ENCODE results near the gene GCNT4.

GCNT4 gene

GRCh38 chr5:75016896-75017295, 35.5 kb downstream of the GCNT4 start:
- Histone ChIP-seq H3K4me3 (ENCODE audit: low read depth, low read length, poor library complexity, severe bottlenecking) (no peak overlapping the region), H3K9me3 (ENCODE audit: low read length) (no peaks in the 10 kb centered on the region), H3K9me2 (ENCODE audit: low read depth, low read length) (no peaks in the 10 kb centered on the region), H3K36me3 (ENCODE audit: insufficient read depth, low read length) (no peaks in the 10 kb centered on the region), H2AFZ (ENCODE audit: low read length) (no peak overlapping the region), H4K20me1 (ENCODE audit: insufficient read depth, low read length) (no peaks in the 10 kb centered on the region), H3F3A (ENCODE audit: insufficient read depth, low read length) (no peaks in the 10 kb centered on the region), H3K4me1 (ENCODE audit: insufficient read depth, low read length, severe bottlenecking) (no peaks in the 10 kb centered on the region), H3K79me2 (ENCODE audit: insufficient read depth, low read length) (no peaks in the 10 kb centered on the region), H3K27ac (ENCODE audit: low read depth, low read length, poor library complexity, severe bottlenecking) (no peak overlapping the region), H3K27me3 (ENCODE audit: insufficient read depth, low read length) (no peaks in the 10 kb centered on the region), H3K4me2 (ENCODE audit: low read length) (no peak overlapping the region), H3K9ac (ENCODE audit: low read length) (no peak overlapping the region)
- TF ChIP-seq EZH2 (IDR thresholded peaks at IDR 0.05; ENCODE audit: borderline replicate concordance, low read length): no peak
- TF ChIP-seq, protein P1, sequence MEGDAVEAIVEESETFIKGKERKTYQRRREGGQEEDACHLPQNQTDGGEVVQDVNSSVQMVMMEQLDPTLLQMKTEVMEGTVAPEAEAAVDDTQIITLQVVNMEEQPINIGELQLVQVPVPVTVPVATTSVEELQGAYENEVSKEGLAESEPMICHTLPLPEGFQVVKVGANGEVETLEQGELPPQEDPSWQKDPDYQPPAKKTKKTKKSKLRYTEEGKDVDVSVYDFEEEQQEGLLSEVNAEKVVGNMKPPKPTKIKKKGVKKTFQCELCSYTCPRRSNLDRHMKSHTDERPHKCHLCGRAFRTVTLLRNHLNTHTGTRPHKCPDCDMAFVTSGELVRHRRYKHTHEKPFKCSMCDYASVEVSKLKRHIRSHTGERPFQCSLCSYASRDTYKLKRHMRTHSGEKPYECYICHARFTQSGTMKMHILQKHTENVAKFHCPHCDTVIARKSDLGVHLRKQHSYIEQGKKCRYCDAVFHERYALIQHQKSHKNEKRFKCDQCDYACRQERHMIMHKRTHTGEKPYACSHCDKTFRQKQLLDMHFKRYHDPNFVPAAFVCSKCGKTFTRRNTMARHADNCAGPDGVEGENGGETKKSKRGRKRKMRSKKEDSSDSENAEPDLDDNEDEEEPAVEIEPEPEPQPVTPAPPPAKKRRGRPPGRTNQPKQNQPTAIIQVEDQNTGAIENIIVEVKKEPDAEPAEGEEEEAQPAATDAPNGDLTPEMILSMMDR (IDR thresholded peaks at IDR 0.05; ENCODE audit: low read length): no peak

GRCh38 chr5:75012748-75013147, 39.6 kb downstream of the GCNT4 start:
- no peaks in the 10 kb centered on the region for H4K20me1 ChIP-seq (ENCODE audit: insufficient read depth, low read length)
- no peaks in the 10 kb centered on the region for H3K4me1 ChIP-seq (ENCODE audit: insufficient read depth, low read length, severe bottlenecking)
- no peaks in the 10 kb centered on the region for H3K9me3 ChIP-seq (ENCODE audit: low read length)
- no peak for TF ChIP-seq EZH2 (IDR thresholded peaks at IDR 0.05; ENCODE audit: borderline replicate concordance, low read length)
- TF ChIP-seq, protein P1 (IDR thresholded peaks at IDR 0.05; ENCODE audit: low read length): no peak
- H3K27ac ChIP-seq (ENCODE audit: low read depth, low read length, poor library complexity, severe bottlenecking): no peak overlapping the region
- no peak overlapping the region for H3K9ac ChIP-seq (ENCODE audit: low read length)
- H3K4me3 ChIP-seq (ENCODE audit: low read depth, low read length, poor library complexity, severe bottlenecking): no peak overlapping the region
- H3K4me2 ChIP-seq (ENCODE audit: low read length): no peak overlapping the region
- no peaks in the 10 kb centered on the region for H3F3A ChIP-seq (ENCODE audit: insufficient read depth, low read length)
- H3K9me2 ChIP-seq (ENCODE audit: low read depth, low read length): no peaks in the 10 kb centered on the region
- no peaks in the 10 kb centered on the region for H3K79me2 ChIP-seq (ENCODE audit: insufficient read depth, low read length)
- H2AFZ ChIP-seq (ENCODE audit: low read length): no peak overlapping the region
- no peaks in the 10 kb centered on the region for H3K27me3 ChIP-seq (ENCODE audit: insufficient read depth, low read length)
- no peaks in the 10 kb centered on the region for H3K36me3 ChIP-seq (ENCODE audit: insufficient read depth, low read length)

GRCh38 chr5:75010838-75011237, 41.5 kb downstream of the GCNT4 start:
- TF ChIP-seq EZH2 (IDR thresholded peaks at IDR 0.05; ENCODE audit: borderline replicate concordance, low read length): no peak
- TF ChIP-seq, protein P1 (IDR thresholded peaks at IDR 0.05; ENCODE audit: low read length): no peak

More at GRCh38 chr5:75010838-75011237, 41.5 kb downstream of the GCNT4 start:
- Histone ChIP-seq H3K27me3 (ENCODE audit: insufficient read depth, low read length) (no peaks in the 10 kb centered on the region), H3K9me2 (ENCODE audit: low read depth, low read length) (no peaks in the 10 kb centered on the region), H4K20me1 (ENCODE audit: insufficient read depth, low read length) (no peaks in the 10 kb centered on the region), H3K4me1 (ENCODE audit: insufficient read depth, low read length, severe bottlenecking) (no peaks in the 10 kb centered on the region), H3K9me3 (ENCODE audit: low read length) (no peaks in the 10 kb centered on the region), H3K9ac (ENCODE audit: low read length) (no peak overlapping the region), H3K36me3 (ENCODE audit: insufficient read depth, low read length) (no peaks in the 10 kb centered on the region), H3K27ac (ENCODE audit: low read depth, low read length, poor library complexity, severe bottlenecking) (no peak overlapping the region), H3K4me2 (ENCODE audit: low read length) (no peak overlapping the region), H3K4me3 (ENCODE audit: low read depth, low read length, poor library complexity, severe bottlenecking) (no peak overlapping the region), H3K79me2 (ENCODE audit: insufficient read depth, low read length) (no peaks in the 10 kb centered on the region), H3F3A (ENCODE audit: insufficient read depth, low read length) (no peaks in the 10 kb centered on the region), H2AFZ (ENCODE audit: low read length) (no peak overlapping the region)

Data from OCI-LY1 (cell line).